GM12801 (cell line): ENCODE measurements around the gene PSD2.

ENCODE experiments used
- CTCF ChIP-seq: IDR thresholded peaks from one replicate; pipeline ENCODE4 v1.5.1; 2011; ENCODE audit warnings: control low read depth; ENCODE audit not compliant: insufficient read length; ENCODE audit errors: extremely low read depth

The PSD2 gene

GRCh38 chr5:139888370-139888769 lies 92.8 kb downstream of the PSD2 start:
- TF ChIP-seq CTCF, result no peak

GRCh38 chr5:139889410-139889809 lies 93.8 kb downstream of the PSD2 start:
- TF ChIP-seq CTCF, result no peak

GRCh38 chr5:139893873-139894272 lies 98.3 kb downstream of the PSD2 start:
- no peak for TF ChIP-seq CTCF
